NCI-H2196 treated with DMSO at 0.1 percent for 48 hours (cell line): ENCODE measurements around the gene RDX.
A peak's percentile ranks its signal among the peaks of the same experiment; 100 is the strongest.

Experiments
- DNase-seq: peaks from one replicate; lab custom pipeline; 2025; ENCODE audit not compliant: unreplicated experiment; lab: John Stamatoyannopoulos, UW

The RDX gene

DNA sequence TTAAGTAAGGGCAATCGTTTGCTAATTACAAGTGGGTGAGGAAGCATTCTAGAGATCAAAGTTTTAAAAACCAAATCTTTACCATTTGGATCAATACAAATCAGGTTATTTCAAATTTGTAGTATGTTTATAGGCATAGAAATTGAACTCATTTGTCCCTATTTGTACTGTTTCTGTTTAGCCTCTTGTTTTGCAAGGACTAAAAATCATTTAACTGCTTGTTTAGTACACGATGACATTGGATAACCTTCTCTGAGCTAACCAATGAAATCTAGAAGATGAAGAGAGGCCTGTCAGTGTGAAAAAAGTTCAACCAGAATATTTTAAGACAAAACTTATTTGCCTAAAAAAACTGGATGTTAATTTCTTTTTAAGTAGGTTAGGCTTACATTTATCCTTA is 163.3 kb downstream of the RDX start:
- no peak for DNase-seq

- DNase-seq: no peak
Observed at GRCh38 chr11:110131386-110132123, 164.9 kb downstream of the RDX start.

- DNase-seq: peak; percentile 87
Observed at GRCh38 chr11:110130642-110131238, 165.7 kb downstream of the RDX start.

DNA sequence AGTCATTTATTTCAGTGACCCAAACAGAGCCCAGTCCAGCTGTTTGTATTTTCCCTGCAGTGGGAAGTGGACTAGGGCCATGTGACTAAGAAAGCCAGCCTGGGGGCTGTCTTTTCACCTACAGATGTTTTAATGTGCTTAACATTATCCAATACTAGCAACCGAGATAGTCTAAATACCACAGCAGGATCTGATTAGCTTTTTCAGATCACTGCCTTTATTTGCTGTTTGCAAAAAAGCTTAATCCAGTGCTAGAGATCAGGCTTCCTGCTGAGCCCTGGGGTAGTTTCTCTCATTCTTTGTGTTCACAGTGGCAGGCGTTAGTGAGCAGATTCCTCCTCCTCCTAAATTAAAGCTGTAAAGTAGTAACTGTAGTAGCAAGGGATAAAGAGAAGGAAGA is 168.3 kb downstream of the RDX start:
- DNase-seq: no peak

DNA sequence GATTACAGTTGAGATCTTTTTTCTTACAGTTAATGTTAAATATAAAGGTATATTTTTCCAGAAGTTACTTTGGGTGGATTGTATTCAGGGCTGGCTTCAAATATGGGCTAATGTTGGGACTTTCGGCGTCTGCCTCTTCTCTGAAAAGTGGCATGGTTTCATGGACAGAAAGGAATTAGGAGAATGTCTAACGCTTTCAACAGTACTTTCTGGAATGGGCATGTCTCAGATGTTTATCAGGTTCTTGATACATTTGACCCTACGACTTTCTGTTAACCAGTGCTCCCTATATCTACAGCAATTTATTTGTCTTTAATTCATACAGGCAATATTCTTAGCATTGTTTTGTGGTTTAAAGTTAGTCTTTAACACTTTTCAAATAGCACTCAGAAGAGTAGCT is 169.5 kb downstream of the RDX start:
- DNase-seq: no peak

GRCh38 chr11:110125632-110126031 is 170.8 kb downstream of the RDX start:
- no peak for DNase-seq
